ENCODE measurements around the gene MEX3B.
"Not testable (repeated sequence)": the region's sequence is repeated elsewhere in the genome, so short reads cannot be mapped to it uniquely, and the experiment has no call there.

Gene MEX3B

DNA sequence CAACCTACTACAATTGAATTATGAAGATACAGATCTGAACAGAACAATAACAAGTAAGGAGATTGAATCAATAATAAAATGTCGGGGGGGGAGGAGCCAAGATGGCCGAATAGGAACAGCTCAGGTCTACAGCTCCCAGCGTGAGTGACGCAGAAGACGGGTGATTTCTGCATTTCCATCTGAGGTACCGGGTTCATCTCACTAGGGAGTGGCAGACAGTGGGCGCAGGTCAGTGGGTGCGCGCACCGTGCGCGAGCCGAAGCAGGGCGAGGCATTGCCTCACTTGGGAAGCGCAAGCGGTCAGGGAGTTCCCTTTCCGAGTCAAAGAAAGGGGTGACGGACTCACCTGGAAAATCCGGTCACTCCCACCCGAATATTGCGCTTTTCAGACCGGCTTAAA, 50.7 kb downstream of the MEX3B start:
- not testable (repeated sequence) for DNase-seq

DNA sequence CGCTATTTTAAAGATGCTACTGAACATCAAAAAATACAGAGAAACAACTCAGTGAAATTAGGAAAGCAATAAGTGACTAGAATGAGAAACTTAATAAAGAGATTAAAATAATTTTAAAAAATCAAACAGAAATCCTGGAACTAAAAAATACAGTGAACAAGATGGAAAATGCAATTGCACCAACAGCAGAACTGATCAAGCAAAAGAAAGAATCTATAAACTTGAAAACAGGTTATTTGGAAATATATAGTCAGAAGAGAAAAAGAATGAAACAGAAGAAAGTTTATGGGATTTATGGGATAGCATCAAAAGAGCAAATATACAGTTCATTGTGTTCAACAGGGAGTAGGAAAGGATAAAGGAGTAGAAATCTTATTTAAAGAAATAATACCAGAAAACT, 53.3 kb downstream of the MEX3B start:
- no peak for DNase-seq
